ENCODE data around the gene GUCY2D. TPM values are rescaled to one million over a fixed set of nuclear protein-coding genes. Genes with fewer than 3 reads are reported as not detected.

Gene GUCY2D
- total RNA-seq, 3 donors from 2014 or later (not counting 1 experiment from before 2014, with no cell fraction given): not detected

- ATAC-seq: no peak
- WGBS (ENCODE audit: insufficient coverage): 96% methylated on average over 9 of the region's 9 CpGs
- TF ChIP-seq CTCF (IDR thresholded peaks at IDR 0.05): no peak
- Mint-ChIP-seq H3K9me3 (no peaks in the 10 kb centered on the region), H3K27ac (no peak overlapping the region), H3K27me3 (ENCODE audit: low read depth in 2 of 2) (peaks cover 0 to 7% of the 10 kb centered on the region in 2 donors), H3K4me3 (no peak overlapping the region), H3K4me1 (no peaks in the 10 kb centered on the region), H3K36me3 (no peaks in the 10 kb centered on the region)
- no peaks in the 10 kb centered on the region for H3K36me3 ChIP-seq (ENCODE audit: control insufficient read depth, insufficient read depth, low read length)
- DNase-seq: no peak
- H3K27ac ChIP-seq (ENCODE audit: low read length): no peak overlapping the region
- H3K9me3 ChIP-seq (ENCODE audit: control insufficient read depth, insufficient read depth, low read length): no peaks in the 10 kb centered on the region
- H3K27me3 ChIP-seq (ENCODE audit: control insufficient read depth, insufficient read depth, low read length): no peaks in the 10 kb centered on the region
- H3K4me1 ChIP-seq (ENCODE audit: control insufficient read depth, insufficient read depth, low read length): no peaks in the 10 kb centered on the region
- no peak overlapping the region for H3K4me3 ChIP-seq (ENCODE audit: low read length)
- intact Hi-C loops (cut with micrococcal nuclease): no loop called here
Observed at GRCh38 chr17:7959503-7960253, 42.7 kb upstream of the GUCY2D start.

GRCh38 chr17:7961421-7961820, 41.0 kb upstream of the GUCY2D start:
- no peaks in the 10 kb centered on the region for H3K9me3 ChIP-seq (ENCODE audit: control insufficient read depth, insufficient read depth, low read length)
- WGBS (ENCODE audit: insufficient coverage): 64% methylated on average over 2 of the region's 2 CpGs
- TF ChIP-seq CTCF (IDR thresholded peaks at IDR 0.05): no peak

GRCh38 chr17:7967751-7968150, 34.7 kb upstream of the GUCY2D start:
- Histone ChIP-seq H3K27me3 (ENCODE audit: control insufficient read depth, insufficient read depth, low read length) (no peaks in the 10 kb centered on the region), H3K4me1 (ENCODE audit: control insufficient read depth, insufficient read depth, low read length) (no peaks in the 10 kb centered on the region), H3K36me3 (ENCODE audit: control insufficient read depth, insufficient read depth, low read length) (no peaks in the 10 kb centered on the region), H3K27ac (ENCODE audit: low read length) (no peak overlapping the region), H3K4me3 (ENCODE audit: low read length) (no peak overlapping the region), H3K9me3 (ENCODE audit: control insufficient read depth, insufficient read depth, low read length) (no peaks in the 10 kb centered on the region)
- no peak for ATAC-seq
- Mint-ChIP-seq H3K4me3 (no peak overlapping the region), H3K27me3 (ENCODE audit: low read depth in 2 of 2) (peaks cover 5 to 7% of the 10 kb centered on the region in 2 donors), H3K4me1 (no peaks in the 10 kb centered on the region), H3K9me3 (no peaks in the 10 kb centered on the region), H3K36me3 (no peaks in the 10 kb centered on the region), H3K27ac (no peak overlapping the region)
- no peak for DNase-seq
- WGBS (ENCODE audit: insufficient coverage): 55% methylated on average over 2 of the region's 2 CpGs
- intact Hi-C loops (cut with micrococcal nuclease): no loop called here
- TF ChIP-seq CTCF (IDR thresholded peaks at IDR 0.05): no peak

More at GRCh38 chr17:7961421-7961820, 41.0 kb upstream of the GUCY2D start:
- Mint-ChIP-seq H3K9me3 (no peaks in the 10 kb centered on the region), H3K27ac (no peak overlapping the region), H3K27me3 (ENCODE audit: low read depth in 2 of 2) (peaks cover 0 to 7% of the 10 kb centered on the region in 2 donors), H3K36me3 (no peaks in the 10 kb centered on the region), H3K4me3 (no peak overlapping the region), H3K4me1 (no peaks in the 10 kb centered on the region)
- no peak for DNase-seq
- H3K4me3 ChIP-seq (ENCODE audit: low read length): no peak overlapping the region
- H3K27me3 ChIP-seq (ENCODE audit: control insufficient read depth, insufficient read depth, low read length): no peaks in the 10 kb centered on the region
- H3K4me1 ChIP-seq (ENCODE audit: control insufficient read depth, insufficient read depth, low read length): no peaks in the 10 kb centered on the region
- no peaks in the 10 kb centered on the region for H3K36me3 ChIP-seq (ENCODE audit: control insufficient read depth, insufficient read depth, low read length)
- H3K27ac ChIP-seq (ENCODE audit: low read length): no peak overlapping the region
- ATAC-seq: no peak
- intact Hi-C loops (cut with micrococcal nuclease): no loop called here

- ATAC-seq (no peak), DNase-seq (no peak)
- Histone ChIP-seq H3K4me1 (ENCODE audit: control insufficient read depth, insufficient read depth, low read length) (no peaks in the 10 kb centered on the region), H3K9me3 (ENCODE audit: control insufficient read depth, insufficient read depth, low read length) (peaks cover 8% of the 10 kb centered on the region), H3K27me3 (ENCODE audit: control insufficient read depth, insufficient read depth, low read length) (no peaks in the 10 kb centered on the region), H3K4me3 (ENCODE audit: low read length) (no peak overlapping the region), H3K36me3 (ENCODE audit: control insufficient read depth, insufficient read depth, low read length) (no peaks in the 10 kb centered on the region), H3K27ac (ENCODE audit: low read length) (no peak overlapping the region)
- peaks cover 2% of the 10 kb centered on the region in 2 donors for H3K9me3 Mint-ChIP-seq
- H3K27ac Mint-ChIP-seq: no peak overlapping the region
- H3K4me3 Mint-ChIP-seq: no peak overlapping the region
- 78% methylated on average over 6 of the region's 6 CpGs for WGBS (ENCODE audit: insufficient coverage)
- H3K27me3 Mint-ChIP-seq (ENCODE audit: low read depth in 2 of 2): peaks cover 8 to 12% of the 10 kb centered on the region in 2 donors
- intact Hi-C loops (cut with micrococcal nuclease): no loop called here
- peaks cover 5% of the 10 kb centered on the region for H3K36me3 Mint-ChIP-seq
- no peak for TF ChIP-seq CTCF (IDR thresholded peaks at IDR 0.05)
- no peaks in the 10 kb centered on the region for H3K4me1 Mint-ChIP-seq
Observed at GRCh38 chr17:7969433-7969832, 33.0 kb upstream of the GUCY2D start.

All from natural killer cell (primary cell).